ENCODE measurements around the gene TOX2.

Gene TOX2

GRCh38 chr20:43987531-43987930, 72.9 kb downstream of the TOX2 start:
- no peak for TF ChIP-seq CTCF (IDR thresholded peaks at IDR 0.05; ENCODE audit: borderline replicate concordance, control extremely low read depth, extremely low read depth, insufficient read depth, missing control alignments)
- DNase-seq (ENCODE audit: low spot score) = no peak
- in situ Hi-C loops (cut with MboI; ENCODE audit: low sequenced_read_pairs, unreplicated experiment) = no loop called here

DNA sequence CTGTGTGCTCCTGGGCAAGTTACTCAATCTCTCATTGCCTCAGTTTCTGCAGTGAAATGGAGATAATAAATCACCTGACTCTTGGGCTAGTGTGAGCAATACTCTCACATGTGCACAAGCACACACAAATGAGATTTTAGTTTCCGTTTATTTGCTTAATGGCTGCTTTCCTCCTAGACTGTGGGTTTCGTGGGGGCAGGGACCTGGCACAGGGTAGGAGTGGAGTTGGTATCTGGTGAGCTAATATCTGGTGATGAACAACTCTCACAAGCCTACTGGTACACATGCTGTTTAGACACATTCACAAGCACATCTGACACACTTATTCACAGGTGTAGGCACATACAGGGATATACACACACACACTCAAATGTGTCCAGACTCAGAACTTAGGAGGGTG, 73.8 kb downstream of the TOX2 start:
- no peak for DNase-seq (ENCODE audit: low spot score)
- in situ Hi-C loops (cut with MboI; ENCODE audit: low sequenced_read_pairs, unreplicated experiment) = no loop called here
- no peak for TF ChIP-seq CTCF (IDR thresholded peaks at IDR 0.05; ENCODE audit: borderline replicate concordance, control extremely low read depth, extremely low read depth, insufficient read depth, missing control alignments)

DNA sequence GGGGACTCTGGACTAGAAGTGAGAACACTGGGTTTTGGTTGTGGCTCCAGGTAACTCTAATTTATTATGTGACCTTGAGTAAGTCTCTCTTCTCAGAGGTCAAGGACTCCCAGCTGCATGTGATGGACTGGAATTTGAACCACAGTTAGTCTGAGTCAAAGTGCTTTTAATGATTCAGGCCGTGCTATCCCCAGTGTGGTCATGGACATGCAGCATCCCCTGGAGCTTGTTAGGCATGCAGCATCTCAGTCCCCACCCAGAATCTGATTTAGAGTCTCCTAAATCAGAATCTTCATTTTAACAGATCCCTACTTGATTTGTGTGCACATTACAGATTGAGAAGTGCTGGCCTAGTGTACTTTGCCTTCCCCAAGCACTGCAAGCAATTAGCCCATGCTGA, 74.2 kb downstream of the TOX2 start:
- TF ChIP-seq CTCF (IDR thresholded peaks at IDR 0.05; ENCODE audit: borderline replicate concordance, control extremely low read depth, extremely low read depth, insufficient read depth, missing control alignments) = no peak
- in situ Hi-C loops (cut with MboI; ENCODE audit: low sequenced_read_pairs, unreplicated experiment) = no loop called here
- no peak for DNase-seq (ENCODE audit: low spot score)

DNA sequence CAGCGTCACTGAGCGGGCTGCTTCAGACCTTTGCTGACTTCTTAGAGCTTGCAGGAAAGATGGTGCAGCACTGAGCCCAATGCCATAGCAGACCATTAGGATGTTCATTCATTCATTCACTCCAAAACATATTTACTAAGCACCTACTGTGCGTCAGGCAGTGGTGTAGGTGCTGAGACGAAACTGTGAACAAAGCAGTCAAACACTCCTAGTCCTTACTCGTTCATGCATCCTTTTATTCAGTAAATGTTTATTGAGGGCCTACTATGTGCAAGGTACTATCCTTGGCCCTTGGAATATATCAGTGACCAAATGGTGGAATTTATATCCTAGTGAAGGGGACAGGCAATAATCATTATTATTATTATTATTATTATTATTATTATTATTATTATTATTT, 76.6 kb downstream of the TOX2 start:
- DNase-seq (ENCODE audit: low spot score) = no peak
- no peak for TF ChIP-seq CTCF (IDR thresholded peaks at IDR 0.05; ENCODE audit: borderline replicate concordance, control extremely low read depth, extremely low read depth, insufficient read depth, missing control alignments)
- in situ Hi-C loops (cut with MboI; ENCODE audit: low sequenced_read_pairs, unreplicated experiment) = no loop called here

GRCh38 chr20:43991982-43992381, 77.3 kb downstream of the TOX2 start:
- no peak for DNase-seq (ENCODE audit: low spot score)
- in situ Hi-C loops (cut with MboI; ENCODE audit: low sequenced_read_pairs, unreplicated experiment) = no loop called here
- no peak for TF ChIP-seq CTCF (IDR thresholded peaks at IDR 0.05; ENCODE audit: borderline replicate concordance, control extremely low read depth, extremely low read depth, insufficient read depth, missing control alignments)

DNA sequence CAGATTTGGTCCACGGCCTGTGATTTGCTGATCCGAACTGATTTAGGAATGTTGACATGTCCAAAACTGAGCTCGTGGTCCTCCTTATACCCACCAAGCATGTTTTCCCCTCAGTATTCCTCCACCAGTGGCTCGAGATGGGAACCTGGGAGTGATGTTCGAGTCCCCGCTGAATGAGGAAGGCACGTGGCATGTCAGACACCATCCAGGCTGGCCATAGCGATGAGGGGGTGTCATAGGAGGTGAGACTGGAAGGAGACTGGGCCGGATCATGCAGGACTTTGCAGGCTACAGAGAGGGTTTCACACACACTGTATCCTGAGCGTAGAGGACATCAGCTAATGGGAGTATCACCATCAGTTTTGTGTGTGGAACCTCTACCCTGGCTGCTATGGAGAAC, 78.2 kb downstream of the TOX2 start:
- no peak for TF ChIP-seq CTCF (IDR thresholded peaks at IDR 0.05; ENCODE audit: borderline replicate concordance, control extremely low read depth, extremely low read depth, insufficient read depth, missing control alignments)
- DNase-seq (ENCODE audit: low spot score) = no peak
- in situ Hi-C loops (cut with MboI; ENCODE audit: low sequenced_read_pairs, unreplicated experiment) = no loop called here

DNA sequence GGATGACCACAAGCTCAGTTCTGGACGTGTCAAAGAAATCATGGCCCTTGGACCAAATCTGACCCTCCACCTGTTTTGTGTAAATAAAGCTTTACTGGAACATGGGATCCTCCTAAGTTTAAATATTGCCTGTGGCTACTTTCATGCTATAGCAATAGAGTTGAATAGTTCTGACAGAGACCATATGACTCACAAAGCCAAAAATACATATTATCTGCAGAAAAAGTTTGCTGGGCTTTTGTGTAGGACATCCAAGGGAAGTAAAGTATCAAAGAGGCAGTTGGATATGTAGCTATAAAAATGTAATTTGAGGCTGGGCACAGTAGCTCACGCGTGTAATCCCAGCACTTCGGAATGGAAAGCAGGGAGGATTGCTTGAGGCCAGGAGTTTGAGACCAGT, 78.9 kb downstream of the TOX2 start:
- DNase-seq (ENCODE audit: low spot score) = no peak
- in situ Hi-C loops (cut with MboI; ENCODE audit: low sequenced_read_pairs, unreplicated experiment) = no loop called here
- TF ChIP-seq CTCF (IDR thresholded peaks at IDR 0.05; ENCODE audit: borderline replicate concordance, control extremely low read depth, extremely low read depth, insufficient read depth, missing control alignments) = no peak

Measured in GM13976 (cell line).